ENCODE data around the gene PLEKHH1.

DNA sequence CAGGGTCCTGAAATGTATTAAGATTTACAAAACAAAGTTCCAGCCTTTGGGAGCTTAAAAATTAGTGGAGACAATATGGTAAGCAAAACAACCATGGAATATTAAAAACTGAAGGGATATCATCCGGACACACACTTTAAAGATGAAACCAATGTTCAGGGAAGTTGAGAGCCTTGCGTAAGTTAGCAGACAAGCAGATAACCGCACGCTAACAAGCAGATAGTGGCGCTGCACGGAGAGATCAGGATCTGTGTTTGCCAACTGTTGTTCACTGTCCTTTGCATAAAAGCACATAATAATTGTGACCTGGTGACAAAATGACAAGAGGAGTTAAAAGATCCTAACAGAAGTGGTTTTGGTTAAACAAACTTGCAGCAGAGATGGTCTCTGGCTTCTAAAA lies 30.2 kb upstream of the PLEKHH1 start:
- no peak for TF ChIP-seq EZH2 (IDR thresholded peaks at IDR 0.05; ENCODE audit: insufficient read depth, low read length)
- TF ChIP-seq, protein P1, sequence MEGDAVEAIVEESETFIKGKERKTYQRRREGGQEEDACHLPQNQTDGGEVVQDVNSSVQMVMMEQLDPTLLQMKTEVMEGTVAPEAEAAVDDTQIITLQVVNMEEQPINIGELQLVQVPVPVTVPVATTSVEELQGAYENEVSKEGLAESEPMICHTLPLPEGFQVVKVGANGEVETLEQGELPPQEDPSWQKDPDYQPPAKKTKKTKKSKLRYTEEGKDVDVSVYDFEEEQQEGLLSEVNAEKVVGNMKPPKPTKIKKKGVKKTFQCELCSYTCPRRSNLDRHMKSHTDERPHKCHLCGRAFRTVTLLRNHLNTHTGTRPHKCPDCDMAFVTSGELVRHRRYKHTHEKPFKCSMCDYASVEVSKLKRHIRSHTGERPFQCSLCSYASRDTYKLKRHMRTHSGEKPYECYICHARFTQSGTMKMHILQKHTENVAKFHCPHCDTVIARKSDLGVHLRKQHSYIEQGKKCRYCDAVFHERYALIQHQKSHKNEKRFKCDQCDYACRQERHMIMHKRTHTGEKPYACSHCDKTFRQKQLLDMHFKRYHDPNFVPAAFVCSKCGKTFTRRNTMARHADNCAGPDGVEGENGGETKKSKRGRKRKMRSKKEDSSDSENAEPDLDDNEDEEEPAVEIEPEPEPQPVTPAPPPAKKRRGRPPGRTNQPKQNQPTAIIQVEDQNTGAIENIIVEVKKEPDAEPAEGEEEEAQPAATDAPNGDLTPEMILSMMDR (IDR thresholded peaks at IDR 0.05; ENCODE audit: insufficient read depth, low read depth, low read length) = no peak
